ENCODE data around the gene EXD3. TPM values are rescaled to one million over a fixed set of nuclear protein-coding genes. Genes with fewer than 3 reads are reported as not detected.
"Not testable (repeated sequence)": the region's sequence is repeated elsewhere in the genome, so short reads cannot be mapped to it uniquely, and the experiment has no call there.

EXD3 gene
- total RNA-seq, 2 donors from 2014 or later, result 15.4 to 17.8 TPM

DNA sequence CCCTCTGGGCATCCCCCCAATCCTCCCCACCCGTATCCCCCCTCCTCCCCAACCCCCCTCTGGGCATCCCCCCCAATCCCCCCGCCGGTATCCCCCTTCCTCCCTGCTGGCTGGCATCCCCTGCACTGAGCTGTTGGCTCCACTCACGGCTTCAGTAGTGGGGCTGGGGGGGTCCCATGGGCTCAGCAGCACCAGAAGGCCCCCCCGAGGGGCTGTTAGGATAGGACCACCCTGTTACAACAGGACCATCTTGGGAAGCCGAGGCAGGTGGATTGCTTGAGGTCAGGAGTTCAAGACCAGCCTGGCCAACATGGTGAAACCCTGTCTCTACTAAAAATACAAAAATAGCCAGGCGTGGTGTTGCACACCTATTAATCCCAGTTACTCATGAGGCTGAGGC lies 42.4 kb downstream of the EXD3 start:
- no peaks in the 10 kb centered on the region for H3K9me3 ChIP-seq (ENCODE audit: control insufficient read depth, low read length, poor library complexity, severe bottlenecking)
- no peak for DNase-seq
- no peak for ATAC-seq

DNA sequence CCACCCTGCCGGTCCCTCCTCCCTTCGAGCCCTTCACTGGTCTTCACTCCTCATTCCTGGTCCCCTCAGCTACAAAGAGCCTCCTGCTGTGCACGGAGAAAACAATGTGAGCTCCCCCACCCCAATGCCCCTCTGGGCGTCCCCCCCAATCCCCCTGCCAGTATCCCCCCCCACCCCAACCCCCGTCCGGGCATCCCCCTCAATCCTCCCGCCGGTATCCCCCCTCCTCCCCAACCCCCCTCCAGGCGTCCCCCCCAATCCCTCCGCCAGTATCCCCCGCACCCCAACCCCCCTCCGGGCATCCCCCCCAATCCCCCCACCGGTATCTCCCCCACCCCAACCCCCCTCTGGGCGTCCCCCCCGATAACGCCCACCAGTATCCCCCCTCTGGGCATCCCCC lies 42.8 kb downstream of the EXD3 start:
- no peaks in the 10 kb centered on the region for H3K27me3 Mint-ChIP-seq
- peaks cover 2% of the 10 kb centered on the region for H3K4me1 Mint-ChIP-seq
- no peak overlapping the region for H3K27ac Mint-ChIP-seq
- no peaks in the 10 kb centered on the region for H3K36me3 Mint-ChIP-seq (ENCODE audit: low read depth)
- no peak overlapping the region for H3K4me3 Mint-ChIP-seq
- ATAC-seq (no peak), DNase-seq (no peak)
- H3K9me3 ChIP-seq (ENCODE audit: control insufficient read depth, low read length, poor library complexity, severe bottlenecking), result no peaks in the 10 kb centered on the region

More for the DNA sequence above, 42.4 kb downstream of the EXD3 start:
- Mint-ChIP-seq H3K27ac (no peak overlapping the region), H3K36me3 (ENCODE audit: low read depth) (no peaks in the 10 kb centered on the region), H3K4me1 (peaks cover 2% of the 10 kb centered on the region), H3K27me3 (no peaks in the 10 kb centered on the region), H3K4me3 (no peak overlapping the region)

DNA sequence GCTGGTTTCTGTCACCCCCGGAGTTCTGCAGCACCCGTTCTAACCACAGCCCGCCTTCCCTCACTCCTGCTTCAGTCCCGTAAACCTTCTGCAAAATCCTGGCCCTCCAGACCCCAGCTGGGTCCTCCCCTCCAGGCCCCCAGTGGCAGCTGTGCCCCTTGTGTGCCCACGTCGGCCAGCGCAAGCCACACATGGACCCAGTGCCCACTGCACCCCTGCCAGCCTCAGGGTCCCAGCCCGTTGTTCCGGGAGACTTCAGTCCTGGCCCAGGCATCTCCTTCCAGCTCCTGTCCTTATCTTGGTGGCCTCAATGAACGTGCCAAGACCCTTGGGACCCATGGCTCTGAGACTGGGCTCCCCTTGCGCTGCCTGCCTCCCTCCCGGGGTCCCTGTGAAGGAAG lies 43.2 kb downstream of the EXD3 start:
- ATAC-seq, result no peak
- DNase-seq, result no peak
- H3K4me1 Mint-ChIP-seq, result peaks cover 2% of the 10 kb centered on the region
- no peak overlapping the region for H3K27ac Mint-ChIP-seq
- H3K4me3 Mint-ChIP-seq, result no peak overlapping the region
- no peaks in the 10 kb centered on the region for H3K27me3 Mint-ChIP-seq
- H3K36me3 Mint-ChIP-seq (ENCODE audit: low read depth), result no peaks in the 10 kb centered on the region
- H3K9me3 ChIP-seq (ENCODE audit: control insufficient read depth, low read length, poor library complexity, severe bottlenecking), result no peaks in the 10 kb centered on the region

DNA sequence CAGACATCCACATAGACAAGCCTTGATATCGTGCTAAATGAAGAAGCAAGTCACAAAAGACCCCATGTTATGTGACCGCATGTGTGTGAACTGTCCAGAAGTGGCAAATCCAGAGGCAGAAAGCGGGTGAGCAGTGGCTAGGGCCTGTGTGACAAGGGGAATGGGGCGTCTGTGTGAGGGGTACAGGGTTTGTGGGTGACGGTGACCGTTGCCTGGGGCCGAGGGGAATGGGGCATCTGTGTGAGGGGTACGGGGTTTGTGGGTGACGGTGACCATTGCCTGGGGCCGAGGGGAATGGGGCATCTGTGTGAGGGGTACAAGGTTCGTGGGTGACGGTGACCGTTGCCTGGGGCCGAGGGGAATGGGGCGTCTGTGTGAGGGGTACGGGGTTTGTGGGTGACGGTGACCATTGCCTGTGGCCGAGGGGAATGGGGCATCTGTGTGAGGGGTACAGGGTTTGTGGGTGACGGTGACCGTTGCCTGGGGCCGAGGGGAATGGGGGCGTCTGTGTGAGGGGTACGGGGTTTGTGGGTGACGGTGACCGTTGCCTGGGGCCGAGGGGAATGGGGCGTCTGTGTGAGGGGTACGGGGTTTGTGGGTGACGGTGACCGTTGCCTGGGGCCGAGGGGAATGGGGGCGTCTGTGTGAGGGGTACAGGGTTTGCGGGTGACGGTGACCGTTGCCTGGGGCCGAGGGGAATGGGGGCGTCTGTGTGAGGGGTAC lies 44.1 kb downstream of the EXD3 start:
- H3K27me3 Mint-ChIP-seq; ATAC-seq; H3K4me3 Mint-ChIP-seq; H3K27ac Mint-ChIP-seq; DNase-seq; H3K36me3 Mint-ChIP-seq (ENCODE audit: low read depth); H3K9me3 ChIP-seq (ENCODE audit: control insufficient read depth, low read length, poor library complexity, severe bottlenecking); H3K4me1 Mint-ChIP-seq: not testable (repeated sequence)

DNA sequence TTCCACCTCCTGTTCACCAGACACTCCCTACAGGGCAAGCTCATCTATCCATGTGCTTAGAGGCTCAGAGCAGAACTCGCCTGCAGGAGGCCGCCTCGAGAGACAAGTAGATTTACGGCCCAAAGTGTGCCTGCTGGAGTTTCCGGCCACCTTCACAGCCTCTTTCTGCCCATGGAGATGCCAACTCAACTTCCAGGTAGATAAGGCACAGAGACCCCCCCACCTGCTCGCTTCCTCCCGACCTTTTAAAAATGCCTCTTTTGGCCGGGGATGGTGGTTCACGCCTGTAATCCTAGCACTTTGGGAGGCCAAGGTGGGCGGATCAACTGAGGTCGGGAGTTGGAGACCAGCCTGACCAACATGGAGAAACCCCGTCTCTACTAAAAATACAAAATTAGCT lies 46.6 kb downstream of the EXD3 start:
- no peak for ATAC-seq
- H3K9me3 ChIP-seq (ENCODE audit: control insufficient read depth, low read length, poor library complexity, severe bottlenecking), result no peaks in the 10 kb centered on the region
- no peak overlapping the region for H3K27ac Mint-ChIP-seq
- no peak for DNase-seq
- no peak overlapping the region for H3K4me3 Mint-ChIP-seq
- H3K27me3 Mint-ChIP-seq, result no peaks in the 10 kb centered on the region
- no peaks in the 10 kb centered on the region for H3K36me3 Mint-ChIP-seq (ENCODE audit: low read depth)
- H3K4me1 Mint-ChIP-seq, result peaks cover 3% of the 10 kb centered on the region

DNA sequence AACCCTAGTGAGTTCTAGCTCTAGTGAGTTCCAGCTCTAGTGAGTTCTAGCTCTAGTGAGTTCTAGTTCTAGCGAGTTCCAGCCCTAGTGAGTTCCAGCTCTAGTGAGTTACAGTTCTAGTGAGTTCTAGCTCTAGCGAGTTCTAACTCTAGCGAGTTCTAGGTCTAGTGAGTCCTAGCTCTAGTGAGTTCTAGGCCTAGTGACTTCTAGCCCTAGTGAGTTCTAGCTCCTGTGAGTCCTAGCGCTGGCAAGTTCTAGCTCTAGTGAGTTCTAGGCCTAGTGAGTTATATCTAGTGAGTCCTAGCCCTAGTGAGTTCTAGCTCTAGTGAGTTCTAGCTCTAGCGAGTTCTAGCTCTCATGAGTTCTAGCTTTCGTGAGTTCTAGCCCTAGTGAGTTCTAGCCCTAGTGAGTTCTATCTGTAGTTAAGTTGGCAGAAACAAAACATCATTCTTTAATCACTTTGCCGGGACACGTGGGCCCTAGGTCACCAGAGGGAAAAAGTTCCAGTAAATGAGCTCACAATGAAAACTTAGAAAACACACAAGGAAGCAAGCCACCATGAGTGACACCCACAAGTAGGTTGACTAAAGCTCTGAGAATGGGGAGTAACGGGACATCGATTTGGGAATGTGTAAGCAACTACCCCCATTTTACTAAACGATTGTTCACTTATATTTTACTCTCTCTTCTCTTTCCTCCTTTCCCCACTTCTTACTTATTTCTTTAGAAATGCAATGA lies 47.5 kb downstream of the EXD3 start:
- H3K4me1 Mint-ChIP-seq, result peaks cover 3% of the 10 kb centered on the region
- ATAC-seq, result no peak
- no peak for DNase-seq
- H3K4me3 Mint-ChIP-seq, result no peak overlapping the region
- no peaks in the 10 kb centered on the region for H3K9me3 ChIP-seq (ENCODE audit: control insufficient read depth, low read length, poor library complexity, severe bottlenecking)
- H3K36me3 Mint-ChIP-seq (ENCODE audit: low read depth), result no peaks in the 10 kb centered on the region
- H3K27me3 Mint-ChIP-seq, result no peaks in the 10 kb centered on the region
- H3K27ac Mint-ChIP-seq, result no peak overlapping the region

DNA sequence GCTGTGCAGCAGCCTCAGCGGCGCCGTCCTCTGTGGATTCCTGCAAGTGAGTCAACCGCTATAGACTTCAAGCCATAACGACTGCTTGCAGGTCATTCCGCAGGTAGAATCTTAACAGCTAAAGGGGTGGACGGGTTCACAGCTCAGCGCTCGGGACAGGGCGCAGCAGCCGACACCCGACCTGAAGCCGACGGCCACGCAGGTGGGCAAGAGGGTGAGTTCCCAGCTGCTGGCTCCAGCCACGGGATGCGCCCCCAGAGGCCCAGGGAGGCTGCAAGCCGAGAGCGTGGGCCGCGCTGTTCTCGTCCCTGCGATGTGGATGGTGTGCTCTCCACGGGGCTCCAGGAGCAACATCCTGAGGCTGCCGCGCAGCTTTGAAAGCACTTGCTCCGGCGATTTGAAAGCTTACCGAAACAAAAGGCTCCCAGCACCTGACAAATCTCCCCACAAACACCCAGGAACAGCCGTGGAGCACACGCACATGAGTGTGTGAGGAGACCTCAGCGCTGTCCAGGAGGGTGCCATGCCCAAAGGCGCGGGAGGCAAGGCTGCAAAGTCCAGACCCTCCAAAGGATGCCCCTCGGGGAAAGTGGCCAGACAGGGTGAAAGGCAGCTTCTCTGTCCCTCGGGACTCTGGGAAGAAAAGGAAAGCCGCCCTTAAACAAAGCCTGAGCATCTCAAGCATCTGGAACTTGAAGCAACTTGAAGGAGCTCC lies 48.7 kb downstream of the EXD3 start:
- Mint-ChIP-seq H3K4me3 (no peak overlapping the region), H3K4me1 (peaks cover 5% of the 10 kb centered on the region), H3K27me3 (no peaks in the 10 kb centered on the region), H3K36me3 (ENCODE audit: low read depth) (no peaks in the 10 kb centered on the region), H3K27ac (no peak overlapping the region)
- no peaks in the 10 kb centered on the region for H3K9me3 ChIP-seq (ENCODE audit: control insufficient read depth, low read length, poor library complexity, severe bottlenecking)
- ATAC-seq, result no peak
- peak in 1 of 3 donors; percentile 3 for DNase-seq

DNA sequence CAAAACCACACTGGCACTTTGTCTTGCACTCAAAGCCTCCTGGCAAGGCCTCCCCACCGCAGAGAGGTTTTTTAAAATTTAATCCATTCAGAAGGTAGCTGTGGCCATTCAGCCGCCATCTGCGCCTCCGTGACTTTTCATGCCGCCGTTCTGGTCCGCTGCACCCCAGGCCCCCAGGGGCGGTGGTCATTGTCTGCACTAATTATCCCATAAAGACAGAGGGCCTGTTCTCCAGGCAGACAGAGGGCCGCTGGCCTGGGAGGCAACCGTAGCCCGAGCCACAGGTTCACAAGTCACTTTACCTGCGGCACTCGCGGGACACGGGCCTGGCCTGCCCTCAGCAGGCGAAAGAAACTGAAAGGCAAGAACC lies 49.4 kb downstream of the EXD3 start:
- peaks cover 5% of the 10 kb centered on the region for H3K4me1 Mint-ChIP-seq
- H3K36me3 Mint-ChIP-seq (ENCODE audit: low read depth), result no peaks in the 10 kb centered on the region
- no peaks in the 10 kb centered on the region for H3K27me3 Mint-ChIP-seq
- H3K27ac Mint-ChIP-seq, result no peak overlapping the region
- no peaks in the 10 kb centered on the region for H3K9me3 ChIP-seq (ENCODE audit: control insufficient read depth, low read length, poor library complexity, severe bottlenecking)
- H3K4me3 Mint-ChIP-seq, result no peak overlapping the region
- no peak for ATAC-seq
- DNase-seq, result peak in 1 of 3 donors; percentile 5

DNA sequence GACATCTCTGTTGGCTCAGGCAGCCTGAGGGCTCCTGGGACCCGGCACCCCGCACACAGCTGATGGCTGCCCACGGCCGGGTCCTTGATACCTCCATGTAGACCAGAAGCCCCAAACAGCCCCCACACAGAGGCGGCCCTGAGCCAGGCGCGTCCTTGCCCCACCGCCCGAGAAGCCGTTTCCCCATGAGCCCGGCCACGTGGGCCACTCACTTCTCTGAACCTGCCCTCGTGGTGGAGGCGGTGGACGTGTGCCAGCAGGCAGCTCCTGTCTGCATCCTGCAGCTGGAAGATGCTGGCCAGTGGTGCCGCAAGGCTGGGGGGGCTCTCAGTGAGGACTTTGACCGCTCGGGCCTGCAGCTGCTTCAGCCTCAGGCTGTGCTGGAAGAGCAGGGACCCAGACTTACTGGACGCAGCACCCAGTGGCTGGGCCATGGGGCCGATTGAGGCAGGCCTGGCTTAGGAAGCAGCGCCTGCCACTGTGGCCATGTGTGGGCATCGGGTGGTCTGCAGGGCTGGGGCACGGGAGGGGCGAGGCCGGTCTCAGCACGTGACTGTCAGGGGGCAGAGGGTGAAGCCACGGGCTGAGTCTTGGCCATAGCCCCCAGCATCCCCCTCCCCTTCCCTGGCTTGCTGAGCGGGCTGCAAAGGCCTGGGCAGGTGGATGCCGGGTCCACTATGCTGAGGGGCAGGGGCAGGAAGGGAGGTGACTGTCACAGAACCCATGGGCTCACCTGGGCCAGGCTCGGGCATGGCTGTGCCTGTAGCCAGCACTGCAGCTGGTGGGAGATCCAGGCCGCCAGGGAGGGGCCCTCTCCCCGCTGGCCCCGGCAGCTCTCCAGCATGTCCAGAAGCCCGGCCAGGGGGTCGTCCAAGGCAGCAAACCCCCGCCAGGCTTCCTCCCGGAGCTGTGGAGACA lies 50.0 kb downstream of the EXD3 start:
- Mint-ChIP-seq H3K4me3 (no peak overlapping the region), H3K4me1 (peaks cover 5% of the 10 kb centered on the region), H3K27me3 (no peaks in the 10 kb centered on the region), H3K27ac (no peak overlapping the region), H3K36me3 (ENCODE audit: low read depth) (no peaks in the 10 kb centered on the region)
- no peaks in the 10 kb centered on the region for H3K9me3 ChIP-seq (ENCODE audit: control insufficient read depth, low read length, poor library complexity, severe bottlenecking)
- no peak for ATAC-seq
- peak in 2 of 3 donors; percentile 7 to 10 for DNase-seq

DNA sequence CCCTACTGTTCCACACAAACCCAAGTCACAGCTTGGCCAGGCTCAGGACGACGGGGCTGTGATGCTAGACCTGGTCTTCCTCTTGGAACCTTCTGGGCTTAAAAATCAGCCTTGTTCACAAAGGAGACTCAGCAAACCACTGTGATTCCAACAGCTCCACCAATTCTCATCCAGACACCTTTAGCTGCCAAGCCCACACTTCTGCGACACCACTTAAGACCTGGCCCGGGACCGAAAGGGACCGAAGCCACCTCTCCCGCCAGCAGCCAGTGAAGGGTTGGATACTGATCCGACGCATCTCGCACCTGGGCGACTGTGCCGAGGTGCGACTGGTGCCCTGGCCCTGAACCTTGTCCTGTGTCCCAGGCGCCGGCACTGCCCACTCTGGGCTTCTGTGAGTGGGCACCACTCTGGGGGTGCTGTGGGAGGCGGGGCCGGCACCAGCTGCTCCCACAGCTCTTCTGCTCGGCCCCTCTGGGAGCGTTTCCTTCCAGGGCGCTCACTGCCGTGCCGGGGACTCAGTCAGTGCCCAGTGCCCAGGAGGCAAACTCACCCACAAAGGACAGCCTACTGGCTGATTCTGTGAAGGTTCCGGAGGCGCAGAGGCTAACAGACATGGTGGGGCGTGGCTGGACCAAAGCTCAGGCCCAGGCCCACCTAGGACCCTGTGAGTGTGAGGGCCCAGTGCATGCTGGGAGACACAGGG lies 50.9 kb downstream of the EXD3 start:
- no peaks in the 10 kb centered on the region for H3K36me3 Mint-ChIP-seq (ENCODE audit: low read depth)
- H3K4me1 Mint-ChIP-seq, result peaks cover 5% of the 10 kb centered on the region
- ATAC-seq (no peak), DNase-seq (peak in 1 of 3 donors; percentile 5)
- no peaks in the 10 kb centered on the region for H3K9me3 ChIP-seq (ENCODE audit: control insufficient read depth, low read length, poor library complexity, severe bottlenecking)
- no peak overlapping the region for H3K4me3 Mint-ChIP-seq
- no peaks in the 10 kb centered on the region for H3K27me3 Mint-ChIP-seq
- no peak overlapping the region for H3K27ac Mint-ChIP-seq

DNA sequence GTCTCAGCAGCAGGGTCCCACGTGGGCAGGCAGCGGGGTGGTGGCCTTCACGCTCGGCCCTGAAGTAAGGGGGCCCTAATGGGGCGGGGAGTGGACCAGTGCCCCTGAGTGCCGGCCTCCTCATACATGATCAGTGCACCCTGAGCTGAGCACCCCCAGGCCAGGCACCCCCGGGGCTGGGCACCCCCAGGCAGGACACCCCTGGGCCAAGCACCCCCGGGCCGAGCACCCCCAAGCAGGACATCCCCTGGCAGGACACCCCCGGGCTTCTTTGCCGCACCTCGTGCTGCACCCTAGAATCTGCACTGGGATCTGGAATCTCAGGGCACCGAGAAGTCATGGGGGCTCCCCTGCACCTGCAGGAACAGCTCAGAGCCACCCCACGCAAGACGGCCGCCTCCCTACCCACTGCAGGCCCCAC lies 51.4 kb downstream of the EXD3 start:
- no peak overlapping the region for H3K4me3 Mint-ChIP-seq
- DNase-seq (peak in 1 of 3 donors; percentile 7), ATAC-seq (no peak)
- H3K9me3 ChIP-seq (ENCODE audit: control insufficient read depth, low read length, poor library complexity, severe bottlenecking), result no peaks in the 10 kb centered on the region
- no peaks in the 10 kb centered on the region for H3K36me3 Mint-ChIP-seq (ENCODE audit: low read depth)
- H3K27ac Mint-ChIP-seq, result no peak overlapping the region
- no peaks in the 10 kb centered on the region for H3K27me3 Mint-ChIP-seq
- peaks cover 5% of the 10 kb centered on the region for H3K4me1 Mint-ChIP-seq

DNA sequence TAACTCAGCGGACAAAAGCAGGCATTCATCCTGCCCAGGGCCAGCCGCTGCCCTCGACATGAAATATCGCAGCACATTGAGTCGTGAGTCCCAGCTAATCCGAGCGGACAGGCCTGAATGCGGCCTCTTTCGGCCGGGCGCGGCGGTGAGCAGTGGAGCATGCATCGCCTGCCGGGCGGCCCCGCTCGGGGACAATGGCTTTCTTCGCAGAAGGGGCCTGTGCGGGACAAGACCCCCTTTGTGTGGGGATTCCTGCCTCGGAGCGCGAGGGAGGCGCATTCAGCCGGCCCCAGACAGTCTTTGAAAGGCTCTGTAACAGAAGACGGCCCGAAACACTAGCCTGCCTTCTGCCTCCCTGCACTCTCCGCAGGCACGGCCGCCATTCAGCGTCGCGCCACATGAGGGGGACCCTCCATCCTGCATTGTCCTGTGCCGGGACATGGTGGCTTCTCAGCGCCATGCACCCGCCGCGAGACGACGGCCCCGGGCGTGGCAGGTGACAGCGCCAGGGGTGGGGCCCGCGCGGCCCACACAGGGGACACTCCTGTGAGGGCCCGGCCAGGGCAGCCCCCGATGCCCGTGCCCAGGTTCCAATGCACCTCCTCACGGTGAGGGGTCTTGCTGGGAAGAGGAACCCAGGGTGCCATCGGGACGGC lies 52.0 kb downstream of the EXD3 start:
- H3K27me3 Mint-ChIP-seq, result no peaks in the 10 kb centered on the region
- no peaks in the 10 kb centered on the region for H3K9me3 ChIP-seq (ENCODE audit: control insufficient read depth, low read length, poor library complexity, severe bottlenecking)
- DNase-seq (peak in 1 of 3 donors; percentile 3), ATAC-seq (no peak)
- H3K4me1 Mint-ChIP-seq, result peaks cover 5% of the 10 kb centered on the region
- no peak overlapping the region for H3K27ac Mint-ChIP-seq
- no peaks in the 10 kb centered on the region for H3K36me3 Mint-ChIP-seq (ENCODE audit: low read depth)
- no peak overlapping the region for H3K4me3 Mint-ChIP-seq
